Activated CD4-positive, alpha-beta T cell treated with anti-CD3 and anti-CD28 coated beads, Interleukin-2, amount 10 ng/mL, durations not matched to agents 7 days and 5 days (primary cell): ENCODE measurements around the gene NAA25. TPM values are rescaled to one million over a fixed set of nuclear protein-coding genes. Genes with fewer than 3 reads are reported as not detected.
"Not testable (repeated sequence)": the region's sequence is repeated elsewhere in the genome, so short reads cannot be mapped to it uniquely, and the experiment has no call there.

ENCODE experiments used
- CTCF ChIA-PET: fragments of 350-600 bp; sonication (Branson Sonifier 250); formaldehyde crosslinking; loops from one replicate; lab custom pipeline; 2021; ENCODE audit warnings: antibody characterized with exemption; lab: Charles Lee
- POLR2A ChIA-PET: fragments of 350-600 bp; sonication (Branson Sonifier 250); formaldehyde crosslinking; loops from one replicate; lab custom pipeline; 2021; ENCODE audit warnings: antibody characterized with exemption; lab: Charles Lee
- DNase-seq: peaks from one replicate; pipeline ENCODE4 v3.0.0-alpha.2; 2020
- H3K27ac Mint-ChIP-seq: one replicate; pipeline ENCODE4 v1.8.0; 2021; ENCODE audit warnings: mild to moderate bottlenecking, moderate library complexity, mixed read lengths
- H3K27me3 Mint-ChIP-seq: one replicate; pipeline ENCODE4 v1.8.0; 2021; ENCODE audit warnings: mixed read lengths
- H3K36me3 Mint-ChIP-seq: one replicate; pipeline ENCODE4 v1.8.0; 2021; ENCODE audit warnings: low read depth, mixed read lengths
- H3K4me1 Mint-ChIP-seq: one replicate; pipeline ENCODE4 v1.8.0; 2021; ENCODE audit warnings: mixed read lengths
- H3K4me3 Mint-ChIP-seq: one replicate; pipeline ENCODE4 v1.8.0; 2021; ENCODE audit warnings: mild to moderate bottlenecking, moderate library complexity, mixed read lengths
- H3K9me3 Mint-ChIP-seq: one replicate; pipeline ENCODE4 v1.8.0; 2021; ENCODE audit warnings: mixed read lengths
- total RNA-seq, 2 experiments: library from RNA; stranded (reverse); gene quantifications; one replicate each; pipeline ENCODE4 v1.2.3, GENCODE V29; 2021

NAA25 gene
- total RNA-seq, 2 experiments from 2014 or later = 29.9 to 31.0 TPM

GRCh38 chr12:112096070-112096469, 12.5 kb downstream of the NAA25 start:
- H3K27ac Mint-ChIP-seq = peak overlapping the region; percentile 72
- no peak overlapping the region for H3K4me3 Mint-ChIP-seq
- DNase-seq = no peak
- peaks cover 34% of the 10 kb centered on the region for H3K4me1 Mint-ChIP-seq
- CTCF ChIA-PET = interaction anchor here (0.6 to 5.7 kb wide), 3 partner anchors 12 to 92 kb away, joined by 3 to 39 read pairs (median 3); partner anchors contain the start of gene NAA25
- H3K36me3 Mint-ChIP-seq = peaks cover 57% of the 10 kb centered on the region
- POLR2A ChIA-PET = interaction anchor here (0.6 to 1.6 kb wide), 4 partner anchors 12 to 151 kb away, joined by 3 to 6 read pairs (median 4); partner anchors contain the start of gene TRAFD1
- H3K27me3 Mint-ChIP-seq = no peaks in the 10 kb centered on the region
- H3K9me3 Mint-ChIP-seq = no peaks in the 10 kb centered on the region

GRCh38 chr12:112091563-112091962, 17.0 kb downstream of the NAA25 start:
- ChIA-PET POLR2A (no interaction called here), CTCF (interaction anchor here (0.6 kb wide), 1 partner anchor 334 kb away, joined by 3 read pairs; no protein-coding TSS in a partner anchor)
- Mint-ChIP-seq H3K4me3 (no peak overlapping the region), H3K9me3 (no peaks in the 10 kb centered on the region), H3K36me3 (peaks cover 52% of the 10 kb centered on the region), H3K4me1 (peaks cover 23% of the 10 kb centered on the region), H3K27me3 (no peaks in the 10 kb centered on the region), H3K27ac (no peak overlapping the region)
- DNase-seq = no peak

- H3K4me3 Mint-ChIP-seq = no peak overlapping the region
- ChIA-PET CTCF (interaction anchor here (1.2 kb wide), 2 partner anchors 10 to 14 kb away, joined by 3 read pairs; no protein-coding TSS in a partner anchor), POLR2A (no interaction called here)
- peaks cover 56% of the 10 kb centered on the region for H3K36me3 Mint-ChIP-seq
- DNase-seq = no peak
- no peak overlapping the region for H3K27ac Mint-ChIP-seq
- H3K9me3 Mint-ChIP-seq = no peaks in the 10 kb centered on the region
- H3K27me3 Mint-ChIP-seq = no peaks in the 10 kb centered on the region
- peaks cover 23% of the 10 kb centered on the region for H3K4me1 Mint-ChIP-seq
Observed at GRCh38 chr12:112087851-112088250, 20.7 kb downstream of the NAA25 start.

GRCh38 chr12:112087055-112087850, 21.3 kb downstream of the NAA25 start:
- Mint-ChIP-seq H3K4me3 (no peak overlapping the region), H3K27me3 (no peaks in the 10 kb centered on the region)

GRCh38 chr12:112066566-112066965, 42.0 kb downstream of the NAA25 start:
- no peaks in the 10 kb centered on the region for H3K27me3 Mint-ChIP-seq
- no peaks in the 10 kb centered on the region for H3K9me3 Mint-ChIP-seq
- DNase-seq = no peak
- H3K4me1 Mint-ChIP-seq = no peaks in the 10 kb centered on the region
- no peak overlapping the region for H3K4me3 Mint-ChIP-seq
- H3K27ac Mint-ChIP-seq = no peak overlapping the region
- H3K36me3 Mint-ChIP-seq = peaks cover 56% of the 10 kb centered on the region
- POLR2A ChIA-PET = no interaction called here
- CTCF ChIA-PET = interaction anchor here (0.7 to 1.7 kb wide), 3 partner anchors 12 to 53 kb away, joined by 3 to 6 read pairs (median 6); partner anchors contain the start of genes ERP29 and TMEM116

More at GRCh38 chr12:112087055-112087850, 21.3 kb downstream of the NAA25 start:
- Mint-ChIP-seq H3K4me1 (peaks cover 25% of the 10 kb centered on the region), H3K27ac (no peak overlapping the region), H3K9me3 (no peaks in the 10 kb centered on the region), H3K36me3 (peaks cover 56% of the 10 kb centered on the region)
- ChIA-PET POLR2A (interaction anchor here (0.6 kb wide), 1 partner anchor 11 kb away, joined by 3 read pairs; no protein-coding TSS in a partner anchor), CTCF (interaction anchor here (0.6 to 1.7 kb wide), 4 partner anchors 11 to 98 kb away, joined by 3 to 5 read pairs (median 3); no protein-coding TSS in a partner anchor)
- DNase-seq = no peak

- H3K27me3 Mint-ChIP-seq = no peaks in the 10 kb centered on the region
- CTCF ChIA-PET = no interaction called here
- peaks cover 48% of the 10 kb centered on the region for H3K36me3 Mint-ChIP-seq
- no peak overlapping the region for H3K4me3 Mint-ChIP-seq
- H3K27ac Mint-ChIP-seq = no peak overlapping the region
- DNase-seq = no peak
- H3K9me3 Mint-ChIP-seq = no peaks in the 10 kb centered on the region
- POLR2A ChIA-PET = no interaction called here
- H3K4me1 Mint-ChIP-seq = no peaks in the 10 kb centered on the region
Observed at GRCh38 chr12:112063273-112063672, 45.3 kb downstream of the NAA25 start.

GRCh38 chr12:112061137-112061536, 47.4 kb downstream of the NAA25 start:
- ChIA-PET CTCF (interaction anchor here (0.6 to 1.0 kb wide), 2 partner anchors 65 to 72 kb away, joined by 3 read pairs; no protein-coding TSS in a partner anchor), POLR2A (no interaction called here)

GRCh38 chr12:112049351-112049750, 59.2 kb downstream of the NAA25 start:
- peaks cover 50% of the 10 kb centered on the region for H3K36me3 Mint-ChIP-seq
- ChIA-PET POLR2A (interaction anchor here (0.6 kb wide), 1 partner anchor 26 kb away, joined by 10 read pairs; no protein-coding TSS in a partner anchor), CTCF (interaction anchor here (0.6 to 1.0 kb wide), 2 partner anchors 10 to 105 kb away, joined by 3 to 4 read pairs; no protein-coding TSS in a partner anchor)
- peak overlapping the region; percentile 16 for H3K27ac Mint-ChIP-seq
- DNase-seq = no peak
- peaks cover 8% of the 10 kb centered on the region for H3K4me1 Mint-ChIP-seq
- no peaks in the 10 kb centered on the region for H3K9me3 Mint-ChIP-seq
- H3K4me3 Mint-ChIP-seq = no peak overlapping the region
- H3K27me3 Mint-ChIP-seq = no peaks in the 10 kb centered on the region

More at GRCh38 chr12:112061137-112061536, 47.4 kb downstream of the NAA25 start:
- no peaks in the 10 kb centered on the region for H3K27me3 Mint-ChIP-seq
- H3K4me1 Mint-ChIP-seq = no peaks in the 10 kb centered on the region
- no peak for DNase-seq
- H3K4me3 Mint-ChIP-seq = no peak overlapping the region
- H3K27ac Mint-ChIP-seq = no peak overlapping the region
- peaks cover 41% of the 10 kb centered on the region for H3K36me3 Mint-ChIP-seq
- H3K9me3 Mint-ChIP-seq = no peaks in the 10 kb centered on the region

- DNase-seq = no peak
- Mint-ChIP-seq H3K4me1 (no peaks in the 10 kb centered on the region), H3K9me3 (no peaks in the 10 kb centered on the region), H3K27ac (no peak overlapping the region), H3K4me3 (no peak overlapping the region), H3K36me3 (peaks cover 47% of the 10 kb centered on the region), H3K27me3 (no peaks in the 10 kb centered on the region)
- POLR2A ChIA-PET = no interaction called here
- CTCF ChIA-PET = interaction anchor here (1.1 kb wide), 1 partner anchor 27 kb away, joined by 3 read pairs; no protein-coding TSS in a partner anchor
Observed at GRCh38 chr12:112046003-112046402, 62.6 kb downstream of the NAA25 start.

- POLR2A ChIA-PET = not testable (repeated sequence)
Observed at GRCh38 chr12:112036614-112037013, 72.0 kb downstream of the NAA25 start.

GRCh38 chr12:112035219-112035785, 73.3 kb downstream of the NAA25 start:
- H3K36me3 Mint-ChIP-seq = peaks cover 58% of the 10 kb centered on the region
- H3K9me3 Mint-ChIP-seq = no peaks in the 10 kb centered on the region
- no peak overlapping the region for H3K4me3 Mint-ChIP-seq
- POLR2A ChIA-PET = no interaction called here
- no peak for DNase-seq
- H3K4me1 Mint-ChIP-seq = peaks cover 4% of the 10 kb centered on the region
- H3K27ac Mint-ChIP-seq = no peak overlapping the region
- CTCF ChIA-PET = interaction anchor here (0.6 to 1.1 kb wide), 2 partner anchors 40 to 379 kb away, joined by 3 to 6 read pairs; no protein-coding TSS in a partner anchor
- no peaks in the 10 kb centered on the region for H3K27me3 Mint-ChIP-seq

More at GRCh38 chr12:112036614-112037013, 72.0 kb downstream of the NAA25 start:
- not testable (repeated sequence) for H3K4me1 Mint-ChIP-seq, H3K27ac Mint-ChIP-seq, H3K4me3 Mint-ChIP-seq, H3K9me3 Mint-ChIP-seq, DNase-seq, H3K27me3 Mint-ChIP-seq
- CTCF ChIA-PET = interaction anchor here (0.6 kb wide), 1 partner anchor 20 kb away, joined by 3 read pairs; no protein-coding TSS in a partner anchor
- H3K36me3 Mint-ChIP-seq = peaks cover 51% of the 10 kb centered on the region

GRCh38 chr12:112032292-112032691, 76.3 kb downstream of the NAA25 start:
- Mint-ChIP-seq H3K27ac (no peak overlapping the region), H3K9me3 (no peaks in the 10 kb centered on the region), H3K27me3 (no peaks in the 10 kb centered on the region), H3K4me1 (peaks cover 4% of the 10 kb centered on the region), H3K36me3 (peaks cover 50% of the 10 kb centered on the region), H3K4me3 (no peak overlapping the region)
- POLR2A ChIA-PET = no interaction called here
- CTCF ChIA-PET = interaction anchor here (0.5 to 2.0 kb wide), 3 partner anchors 18 to 1269 kb away, joined by 3 to 11 read pairs (median 5); no protein-coding TSS in a partner anchor
- DNase-seq = no peak
